ENCODE measurements around the gene DUSP16. TPM values are rescaled to one million over a fixed set of nuclear protein-coding genes. Genes with fewer than 3 reads are reported as not detected.

DUSP16 gene
- total RNA-seq, 1 donor from 2014 or later: 52.1 TPM

DNA sequence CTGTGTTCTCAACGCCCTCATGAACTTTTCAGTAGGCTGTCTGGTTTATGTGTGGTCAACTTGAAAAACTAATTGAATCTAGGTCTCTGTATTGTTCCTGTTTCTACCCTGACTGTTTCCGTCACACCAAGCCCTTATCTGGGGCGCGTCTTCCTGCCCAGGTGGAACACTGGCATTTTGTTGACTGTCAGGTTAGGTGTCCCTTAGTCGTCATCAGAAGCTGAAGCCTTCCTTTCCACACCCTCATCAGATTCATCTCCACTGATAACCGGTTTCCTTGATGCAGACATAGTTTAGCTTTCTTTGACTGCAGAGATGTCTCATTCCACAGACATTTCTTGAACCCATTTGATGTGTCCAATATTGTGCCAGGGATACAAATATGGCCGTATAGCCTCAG is 96.5 kb downstream of the DUSP16 start:
- peaks cover 9% of the 10 kb centered on the region for H3K9me3 Mint-ChIP-seq
- no peaks in the 10 kb centered on the region for H3K4me1 Mint-ChIP-seq (ENCODE audit: unreplicated experiment)
- no peak for DNase-seq (ENCODE audit: extremely low spot score, unreplicated experiment)
- H3K36me3 Mint-ChIP-seq: peaks cover 55% of the 10 kb centered on the region
- H3K27me3 Mint-ChIP-seq: no peaks in the 10 kb centered on the region
- no peak overlapping the region for H3K4me3 Mint-ChIP-seq
- H3K27ac Mint-ChIP-seq: peak overlapping the region; percentile 51
- TF ChIP-seq, protein P1, sequence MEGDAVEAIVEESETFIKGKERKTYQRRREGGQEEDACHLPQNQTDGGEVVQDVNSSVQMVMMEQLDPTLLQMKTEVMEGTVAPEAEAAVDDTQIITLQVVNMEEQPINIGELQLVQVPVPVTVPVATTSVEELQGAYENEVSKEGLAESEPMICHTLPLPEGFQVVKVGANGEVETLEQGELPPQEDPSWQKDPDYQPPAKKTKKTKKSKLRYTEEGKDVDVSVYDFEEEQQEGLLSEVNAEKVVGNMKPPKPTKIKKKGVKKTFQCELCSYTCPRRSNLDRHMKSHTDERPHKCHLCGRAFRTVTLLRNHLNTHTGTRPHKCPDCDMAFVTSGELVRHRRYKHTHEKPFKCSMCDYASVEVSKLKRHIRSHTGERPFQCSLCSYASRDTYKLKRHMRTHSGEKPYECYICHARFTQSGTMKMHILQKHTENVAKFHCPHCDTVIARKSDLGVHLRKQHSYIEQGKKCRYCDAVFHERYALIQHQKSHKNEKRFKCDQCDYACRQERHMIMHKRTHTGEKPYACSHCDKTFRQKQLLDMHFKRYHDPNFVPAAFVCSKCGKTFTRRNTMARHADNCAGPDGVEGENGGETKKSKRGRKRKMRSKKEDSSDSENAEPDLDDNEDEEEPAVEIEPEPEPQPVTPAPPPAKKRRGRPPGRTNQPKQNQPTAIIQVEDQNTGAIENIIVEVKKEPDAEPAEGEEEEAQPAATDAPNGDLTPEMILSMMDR (conservative IDR thresholded peaks at IDR 0.05): no peak

DNA sequence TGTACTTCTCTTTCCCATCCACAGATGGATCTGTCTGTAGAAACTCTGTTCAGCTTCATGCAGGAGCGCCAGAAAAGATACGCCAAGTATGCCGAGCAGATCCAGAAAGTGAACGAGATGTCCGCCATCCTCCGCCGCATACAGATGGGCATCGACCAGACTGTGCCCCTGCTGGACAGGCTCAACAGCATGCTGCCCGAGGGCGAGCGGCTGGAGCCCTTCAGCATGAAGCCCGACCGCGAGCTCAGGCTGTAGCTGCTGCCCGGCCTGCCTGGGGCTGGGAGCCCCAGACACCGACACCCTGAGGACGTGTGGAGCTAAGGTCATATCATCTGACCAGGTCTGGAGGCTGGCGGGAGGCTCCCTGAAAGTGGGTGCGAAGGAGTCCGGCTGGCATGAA is 97.1 kb downstream of the DUSP16 start:
- no peak overlapping the region for H3K4me3 Mint-ChIP-seq
- H3K4me1 Mint-ChIP-seq (ENCODE audit: unreplicated experiment): no peaks in the 10 kb centered on the region
- H3K36me3 Mint-ChIP-seq: peaks cover 49% of the 10 kb centered on the region
- TF ChIP-seq, protein P1 (conservative IDR thresholded peaks at IDR 0.05): no peak
- H3K27ac Mint-ChIP-seq: no peak overlapping the region
- peak; percentile 61 for DNase-seq (ENCODE audit: extremely low spot score, unreplicated experiment)
- no peaks in the 10 kb centered on the region for H3K27me3 Mint-ChIP-seq
- peaks cover 3% of the 10 kb centered on the region for H3K9me3 Mint-ChIP-seq

DNA sequence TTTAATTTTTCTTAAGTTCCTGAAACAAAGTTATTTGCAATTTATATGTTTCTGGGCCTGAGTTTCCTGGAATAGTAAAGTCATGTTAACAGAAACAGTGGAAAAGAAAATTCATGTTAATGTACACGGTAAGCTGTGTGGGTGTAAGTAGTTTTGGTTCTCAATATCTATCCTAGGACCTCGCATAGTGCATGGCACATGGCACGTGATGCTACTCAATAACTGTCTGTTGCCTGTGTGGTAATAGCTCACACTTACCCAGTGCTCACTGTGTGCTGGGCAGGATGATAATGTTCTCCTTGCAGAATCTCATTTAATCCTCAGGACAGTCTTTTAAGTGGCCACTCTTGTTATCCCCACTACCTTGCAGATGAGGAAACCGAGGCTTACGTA is 100.7 kb downstream of the DUSP16 start:
- H3K4me1 Mint-ChIP-seq (ENCODE audit: unreplicated experiment): no peaks in the 10 kb centered on the region
- no peaks in the 10 kb centered on the region for H3K27me3 Mint-ChIP-seq
- H3K9me3 Mint-ChIP-seq: no peaks in the 10 kb centered on the region
- no peak overlapping the region for H3K4me3 Mint-ChIP-seq
- TF ChIP-seq, protein P1 (conservative IDR thresholded peaks at IDR 0.05): no peak
- H3K27ac Mint-ChIP-seq: no peak overlapping the region
- H3K36me3 Mint-ChIP-seq: peaks cover 25% of the 10 kb centered on the region
- no peak for DNase-seq (ENCODE audit: extremely low spot score, unreplicated experiment)

DNA sequence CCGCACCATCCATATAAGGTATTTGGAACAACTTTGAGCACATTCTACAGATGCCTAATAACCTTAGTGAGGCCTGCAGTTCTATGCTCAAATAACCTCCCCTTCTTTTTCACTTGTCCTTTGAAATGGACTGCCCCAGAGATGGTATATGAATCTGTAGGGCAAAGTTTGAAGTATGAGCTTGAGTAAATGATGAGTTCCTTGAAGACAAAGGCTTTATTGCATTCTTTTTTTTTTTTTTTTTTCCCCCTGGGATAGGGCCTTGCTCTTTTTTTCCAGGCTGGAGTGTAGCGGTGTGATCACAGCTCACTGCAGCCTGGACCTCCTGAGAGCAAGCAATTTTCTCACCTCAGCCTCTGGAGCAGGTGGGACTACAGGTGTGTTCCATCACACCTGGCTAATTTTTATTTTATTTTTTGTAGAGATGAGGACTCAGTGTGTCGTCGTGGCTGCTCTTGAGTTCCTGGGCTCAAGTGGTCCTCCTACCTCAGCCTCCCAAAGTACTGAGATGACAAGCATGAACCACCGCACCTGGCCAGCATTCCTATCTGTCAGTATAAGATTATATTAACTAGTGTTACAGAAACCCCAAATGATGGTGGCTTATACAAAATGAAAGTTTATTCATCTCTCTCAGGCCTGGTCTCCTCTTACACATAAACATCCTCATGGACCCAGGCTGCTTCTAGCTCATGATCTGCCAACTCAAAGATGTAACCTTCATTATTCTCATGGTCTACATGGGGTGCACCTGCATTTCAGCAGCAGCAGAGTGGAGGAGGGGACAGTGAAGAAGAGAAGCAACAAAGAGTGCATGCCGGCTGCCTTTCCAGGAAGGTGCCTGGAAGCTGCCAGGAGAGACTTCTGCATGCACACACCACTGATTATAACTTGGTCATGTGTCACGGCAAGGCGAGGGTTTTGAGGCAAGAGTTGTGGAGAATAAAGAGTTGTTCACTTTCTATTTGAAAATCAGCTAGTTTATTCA is 101.4 kb downstream of the DUSP16 start:
- H3K36me3 Mint-ChIP-seq: peaks cover 21% of the 10 kb centered on the region
- TF ChIP-seq, protein P1 (conservative IDR thresholded peaks at IDR 0.05): no peak
- no peak for DNase-seq (ENCODE audit: extremely low spot score, unreplicated experiment)
- H3K27me3 Mint-ChIP-seq: no peaks in the 10 kb centered on the region
- H3K27ac Mint-ChIP-seq: no peak overlapping the region
- H3K9me3 Mint-ChIP-seq: no peaks in the 10 kb centered on the region
- no peaks in the 10 kb centered on the region for H3K4me1 Mint-ChIP-seq (ENCODE audit: unreplicated experiment)
- no peak overlapping the region for H3K4me3 Mint-ChIP-seq

DNA sequence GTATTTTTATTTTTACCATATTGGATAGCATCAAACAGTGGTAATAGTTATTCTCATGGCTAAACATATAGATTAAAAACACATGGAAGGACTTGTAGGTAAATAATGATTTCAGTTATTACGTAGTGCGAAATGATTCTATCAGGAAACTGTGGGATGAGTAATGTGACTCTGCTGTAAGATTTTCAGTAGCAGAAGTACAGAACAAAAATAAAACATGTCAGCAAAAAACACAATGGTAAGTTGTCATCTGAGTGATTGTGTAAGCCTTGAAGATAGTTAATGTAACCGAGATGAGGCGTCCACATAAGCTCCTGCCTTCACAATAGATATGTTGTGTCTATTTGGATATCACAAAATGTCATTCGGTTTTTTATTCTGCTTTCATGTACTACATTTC is 106.0 kb downstream of the DUSP16 start:
- no peaks in the 10 kb centered on the region for H3K9me3 Mint-ChIP-seq
- no peak overlapping the region for H3K27ac Mint-ChIP-seq
- H3K36me3 Mint-ChIP-seq: peaks cover 14% of the 10 kb centered on the region
- H3K4me1 Mint-ChIP-seq (ENCODE audit: unreplicated experiment): no peaks in the 10 kb centered on the region
- H3K4me3 Mint-ChIP-seq: no peak overlapping the region
- DNase-seq (ENCODE audit: extremely low spot score, unreplicated experiment): no peak
- TF ChIP-seq, protein P1 (conservative IDR thresholded peaks at IDR 0.05): no peak
- H3K27me3 Mint-ChIP-seq: no peaks in the 10 kb centered on the region

Data from type B pancreatic cell (in vitro differentiated cells).